ENCODE data around the gene ZBED6.

DNA sequence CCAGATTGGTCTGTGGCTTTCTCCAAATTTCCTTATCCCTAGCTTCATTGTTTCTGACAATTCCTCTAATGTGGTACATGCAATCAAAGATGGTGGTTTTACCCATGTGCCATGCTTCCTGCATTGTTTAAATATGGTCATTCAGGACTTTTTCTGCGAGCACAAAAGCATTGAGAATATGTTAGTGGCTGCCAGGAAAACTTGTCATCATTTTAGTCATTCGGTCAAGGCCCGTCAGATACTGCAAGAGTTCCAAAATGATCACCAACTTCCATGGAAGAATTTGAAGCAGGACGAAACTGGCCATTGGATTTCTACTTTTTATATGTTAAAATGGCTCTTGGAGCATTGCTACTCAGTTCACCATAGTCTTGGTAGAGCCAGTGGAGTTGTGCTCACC, 3.7 kb downstream of the ZBED6 start:
- TF ChIP-seq CTCF (IDR thresholded peaks at IDR 0.05; ENCODE audit: insufficient read depth, low read length, poor library complexity, severe bottlenecking) (no peak), EZH2phosphoT487 (conservative IDR thresholded peaks at IDR 0.05; ENCODE audit: low read length) (no peak)

All from SU-DHL-6 (cell line).